Astrocyte of the cerebellum (primary cell): ENCODE results near the gene PARVA.

Experiments
- DNase-seq: peaks from one replicate; pipeline ENCODE4 v3.0.0-alpha.2; 2011; ENCODE audit warnings: low read depth
- H3K4me3 ChIP-seq: 2 replicates; pipeline ENCODE4 v1.5.1; 2011; ENCODE audit warnings: mild to moderate bottlenecking, low read depth, low read length, moderate library complexity
- CTCF ChIP-seq: IDR thresholded peaks from 2 replicates; pipeline ENCODE4 v1.5.1; 2012; ENCODE audit warnings: low read length, low read depth, moderate library complexity, mild to moderate bottlenecking; ENCODE audit errors: missing control alignments
- in situ Hi-C: cut with HindIII; loops from 2 replicates; pipeline ENCODE4 v1.10.0; 2017; ENCODE audit warnings: low sequenced_read_pairs

The PARVA gene

GRCh38 chr11:12564012-12564411 lies 186.6 kb downstream of the PARVA start:
- no peak for TF ChIP-seq CTCF
- H3K4me3 ChIP-seq, result no peak overlapping the region
- in situ Hi-C loops, result no loop called here
- no peak for DNase-seq

GRCh38 chr11:12565406-12565805 lies 188.0 kb downstream of the PARVA start:
- no peak overlapping the region for H3K4me3 ChIP-seq
- in situ Hi-C loops, result no loop called here
- no peak for DNase-seq
- TF ChIP-seq CTCF, result no peak

- no peak for TF ChIP-seq CTCF
- in situ Hi-C loops, result no loop called here
- H3K4me3 ChIP-seq, result no peak overlapping the region
- DNase-seq, result no peak
Measured at GRCh38 chr11:12567746-12568460, 190.5 kb downstream of the PARVA start.

- DNase-seq, result no peak
- H3K4me3 ChIP-seq, result no peak overlapping the region
- in situ Hi-C loops, result no loop called here
- no peak for TF ChIP-seq CTCF
Measured at GRCh38 chr11:12569499-12570425, 192.4 kb downstream of the PARVA start.

- no peak overlapping the region for H3K4me3 ChIP-seq
- in situ Hi-C loops, result no loop called here
- TF ChIP-seq CTCF, result no peak
- no peak for DNase-seq
Measured at GRCh38 chr11:12573707-12574485, 196.5 kb downstream of the PARVA start.
